GM18498 (cell line): ENCODE results near the gene FANCC.

Experiments used
- ATAC-seq: cut with Tn5 transposase; IDR thresholded peaks from one replicate; pipeline ENCODE4 v1.9.1; 2021; ENCODE audit warnings: mild to moderate bottlenecking, moderate library complexity; ENCODE audit not compliant: unreplicated experiment

The FANCC gene

DNA sequence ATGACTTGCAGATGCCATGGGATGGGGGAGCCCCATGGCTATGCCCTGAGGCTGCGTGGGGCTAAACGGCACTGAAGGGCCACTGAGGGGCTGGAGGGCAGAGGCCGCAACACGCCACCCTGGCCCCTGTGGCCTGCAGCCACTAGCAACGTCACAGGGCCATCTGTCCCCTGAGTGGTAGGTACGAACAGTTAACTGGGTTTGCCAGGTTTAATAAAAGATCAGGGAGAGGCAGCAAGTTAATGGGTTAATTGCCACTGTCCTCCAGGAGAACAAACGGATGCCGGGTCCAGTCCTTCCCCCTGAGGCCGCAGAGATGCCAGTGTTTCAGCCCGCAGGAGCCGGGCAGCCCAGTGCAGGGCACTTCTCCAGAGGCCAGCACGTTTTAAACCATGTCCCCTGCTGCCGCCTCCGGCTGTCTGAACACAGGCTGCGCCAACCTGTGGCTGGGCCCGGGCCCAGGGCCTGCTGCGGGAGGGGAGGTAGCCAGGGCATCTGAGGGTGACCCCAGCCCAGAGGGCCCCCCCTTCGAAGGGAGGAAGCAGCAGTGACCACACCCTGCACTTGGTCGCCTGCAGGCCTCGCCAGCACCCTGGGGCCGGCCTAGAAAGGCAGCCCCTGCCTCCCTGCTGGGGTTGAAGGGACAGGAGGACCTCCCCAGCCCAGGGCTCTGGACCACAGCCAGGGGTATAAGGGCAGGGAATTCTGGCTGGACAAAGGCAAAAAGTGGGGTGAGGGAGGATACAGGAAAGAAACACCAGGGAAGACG is 227.3 kb downstream of the FANCC start:
- no peak for ATAC-seq

GRCh38 chr9:95089257-95090022 is 228.1 kb downstream of the FANCC start:
- no peak for ATAC-seq

- ATAC-seq = no peak
Observed at GRCh38 chr9:95088421-95089161, 228.9 kb downstream of the FANCC start.

GRCh38 chr9:95087659-95088242 is 229.8 kb downstream of the FANCC start:
- no peak for ATAC-seq

DNA sequence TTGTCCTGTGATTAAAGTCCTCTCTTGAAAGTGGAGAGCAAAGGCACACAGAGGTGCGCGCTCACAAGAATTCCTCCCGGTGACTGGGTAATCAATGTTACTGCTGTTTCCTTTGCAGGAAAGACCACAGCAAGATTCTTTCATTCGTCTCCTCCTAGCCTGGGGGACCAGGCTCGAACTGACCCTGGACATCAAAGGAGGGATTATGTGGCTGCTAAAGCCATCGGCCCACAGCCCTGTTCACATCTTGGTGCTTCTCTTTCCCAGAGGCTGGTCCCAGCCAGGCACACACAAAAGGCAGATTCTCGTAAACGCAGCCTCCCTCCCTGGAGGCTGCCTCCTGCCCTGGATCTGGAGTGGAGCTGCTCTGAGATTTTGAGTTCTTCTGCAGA is 230.9 kb downstream of the FANCC start:
- ATAC-seq = no peak

- ATAC-seq = no peak
Observed at GRCh38 chr9:95085861-95086563, 231.5 kb downstream of the FANCC start.

- ATAC-seq = no peak
Observed at GRCh38 chr9:95085036-95085770, 232.3 kb downstream of the FANCC start.

DNA sequence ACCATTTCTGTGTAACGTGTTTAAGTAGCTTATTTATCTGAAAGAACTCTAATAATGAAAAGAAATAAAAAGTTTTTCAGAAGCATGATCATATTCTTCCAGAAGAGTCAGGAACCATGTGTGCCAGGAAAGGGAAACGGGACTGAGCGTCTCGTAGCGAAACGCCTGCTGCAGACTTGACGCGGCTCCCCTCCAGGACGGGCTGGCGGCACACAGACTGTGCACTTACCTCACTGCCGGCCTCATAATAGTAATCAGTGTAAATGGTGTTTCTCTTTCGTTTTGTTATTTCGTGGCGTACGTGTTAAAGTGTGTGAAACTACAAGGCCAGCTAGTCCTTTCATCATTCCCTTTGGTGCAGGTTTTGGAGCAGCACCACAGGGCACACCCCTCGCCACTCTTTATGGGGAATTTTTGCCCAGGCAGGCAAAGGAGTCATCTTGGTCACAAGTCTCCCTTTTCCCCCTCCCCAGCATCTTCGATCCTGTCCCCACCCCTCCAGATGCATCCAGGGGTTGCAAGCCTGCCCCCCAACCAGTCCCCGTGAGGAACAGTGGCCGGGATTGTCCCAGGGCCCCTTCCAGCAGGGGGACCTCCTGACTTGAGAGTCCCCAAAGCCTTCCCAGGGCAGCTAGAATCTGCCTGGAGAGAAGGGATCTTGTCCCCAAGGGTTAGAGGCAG is 233.1 kb downstream of the FANCC start:
- no peak for ATAC-seq

- no peak for ATAC-seq
Observed at GRCh38 chr9:95083086-95083768, 234.3 kb downstream of the FANCC start.

DNA sequence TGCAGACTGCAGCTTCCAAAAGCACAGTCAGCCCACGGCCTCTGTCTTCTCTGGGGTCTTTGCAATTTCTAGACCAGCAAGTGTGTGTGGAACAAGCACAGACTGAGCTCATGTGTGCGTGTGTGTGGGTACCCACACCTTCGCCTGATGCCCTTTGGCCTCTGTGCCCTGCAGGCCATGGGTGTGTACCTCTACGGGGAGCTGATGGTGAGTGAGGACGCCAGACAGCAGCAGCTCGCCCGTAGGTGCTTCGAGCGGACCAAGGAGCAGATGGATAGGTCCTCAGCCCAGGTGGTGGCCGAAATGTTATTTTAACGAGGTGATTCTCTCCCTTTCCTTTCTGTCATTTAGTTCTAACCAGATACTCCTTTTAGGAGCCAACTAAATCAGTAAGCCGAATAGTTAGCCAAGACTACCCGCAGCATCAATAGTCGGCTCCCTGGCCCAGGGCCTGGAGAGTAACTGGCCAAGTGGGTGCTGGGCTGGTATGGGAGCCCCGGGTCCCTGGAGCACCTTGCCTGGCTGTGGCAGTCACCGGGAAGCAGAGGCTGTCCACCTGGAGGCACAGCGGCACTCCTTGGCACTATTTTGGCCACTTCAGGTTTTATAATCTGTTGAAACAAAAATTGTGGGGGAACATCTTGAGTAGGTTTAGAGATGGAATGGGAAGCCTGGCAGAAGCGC is 235.0 kb downstream of the FANCC start:
- no peak for ATAC-seq

- ATAC-seq = no peak
Observed at GRCh38 chr9:95081998-95082397, 235.5 kb downstream of the FANCC start.

- ATAC-seq = no peak
Observed at GRCh38 chr9:95080961-95081647, 236.4 kb downstream of the FANCC start.

DNA sequence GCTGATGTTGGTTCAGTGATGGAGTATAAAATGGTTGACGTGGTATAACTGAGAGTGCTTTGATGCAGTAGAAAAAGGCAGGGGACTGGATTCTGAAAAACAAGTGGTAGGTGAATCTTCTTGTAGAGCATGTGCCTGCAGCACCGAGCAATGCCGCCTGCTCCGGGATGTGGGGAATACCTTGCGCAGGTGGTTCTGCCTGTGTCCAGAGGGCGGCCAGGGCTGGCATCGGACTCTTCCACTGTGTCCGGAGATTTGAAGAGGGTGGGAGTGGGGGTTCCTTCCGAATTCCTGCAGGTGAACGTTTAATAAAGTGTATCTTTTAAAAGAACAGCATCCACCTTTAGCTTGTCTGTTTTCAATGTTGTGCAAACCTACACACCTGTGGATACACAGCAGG is 238.0 kb downstream of the FANCC start:
- ATAC-seq = no peak

DNA sequence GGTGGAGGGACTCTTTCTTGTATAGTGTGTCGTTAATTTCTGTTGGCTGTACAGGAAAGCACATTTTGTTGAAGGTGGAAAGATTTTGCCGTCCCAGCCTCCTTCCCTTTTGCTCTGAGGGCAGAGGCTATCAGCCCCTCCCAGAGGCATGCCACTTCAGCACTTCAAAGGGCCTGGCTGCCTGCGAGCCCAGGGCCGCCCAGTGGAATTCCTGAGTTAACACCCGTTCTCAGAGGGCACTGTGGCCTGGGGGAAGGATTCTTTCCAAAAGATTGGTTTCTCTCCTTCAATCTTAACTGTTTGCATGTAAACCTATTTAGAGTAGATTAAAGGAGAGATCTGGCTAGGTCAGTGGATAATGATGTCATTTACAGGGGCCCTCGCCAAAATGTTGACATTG is 238.6 kb downstream of the FANCC start:
- ATAC-seq = no peak

DNA sequence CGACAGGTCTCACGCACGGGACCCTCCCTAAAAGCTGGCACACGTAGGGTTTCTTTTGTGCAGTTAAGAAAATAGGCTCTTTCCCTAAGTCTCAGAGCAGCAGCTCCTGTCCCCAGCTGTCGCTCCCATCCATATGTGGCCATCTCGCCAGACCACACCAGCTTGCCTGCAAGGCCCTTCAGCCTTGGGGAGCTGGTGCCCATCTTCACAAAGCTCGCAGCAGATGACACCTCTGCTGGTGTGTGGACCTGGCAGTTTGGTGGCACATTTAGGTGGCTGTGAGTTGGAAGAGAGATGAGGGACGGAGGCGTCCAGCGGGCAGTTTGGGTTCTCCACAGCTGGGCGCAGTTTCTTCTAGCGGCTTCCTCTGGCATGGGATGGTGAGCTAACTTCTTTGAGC is 239.0 kb downstream of the FANCC start:
- ATAC-seq = no peak

DNA sequence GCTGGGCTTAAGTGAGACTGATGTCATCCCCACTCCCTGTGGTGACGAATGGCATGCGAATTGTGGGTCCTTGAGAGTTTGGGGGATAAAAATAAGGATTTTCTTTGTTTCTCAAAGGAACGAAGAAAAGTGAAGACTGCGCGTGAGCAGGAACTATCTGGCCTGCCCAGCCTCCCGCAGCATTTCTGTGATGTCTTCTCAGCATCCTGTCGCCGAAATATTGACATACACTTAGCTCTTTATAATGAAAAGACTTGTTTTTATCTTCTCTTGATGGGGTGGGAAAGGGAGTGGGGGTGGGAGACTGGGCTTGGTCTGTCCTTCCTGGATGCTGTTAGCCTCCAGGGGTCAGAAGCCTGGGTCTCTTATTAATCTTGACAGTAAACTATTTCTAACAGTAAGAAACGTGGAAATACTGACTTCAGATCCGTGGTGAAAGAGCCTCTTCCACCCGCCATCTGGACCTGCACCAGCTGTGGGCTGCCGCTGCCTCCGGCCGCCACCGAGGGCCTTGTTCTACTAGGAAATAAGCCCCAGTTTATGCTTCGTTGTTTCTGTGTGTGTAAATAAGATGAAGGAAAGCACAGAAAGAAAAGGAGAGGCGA is 239.6 kb downstream of the FANCC start:
- ATAC-seq = no peak

DNA sequence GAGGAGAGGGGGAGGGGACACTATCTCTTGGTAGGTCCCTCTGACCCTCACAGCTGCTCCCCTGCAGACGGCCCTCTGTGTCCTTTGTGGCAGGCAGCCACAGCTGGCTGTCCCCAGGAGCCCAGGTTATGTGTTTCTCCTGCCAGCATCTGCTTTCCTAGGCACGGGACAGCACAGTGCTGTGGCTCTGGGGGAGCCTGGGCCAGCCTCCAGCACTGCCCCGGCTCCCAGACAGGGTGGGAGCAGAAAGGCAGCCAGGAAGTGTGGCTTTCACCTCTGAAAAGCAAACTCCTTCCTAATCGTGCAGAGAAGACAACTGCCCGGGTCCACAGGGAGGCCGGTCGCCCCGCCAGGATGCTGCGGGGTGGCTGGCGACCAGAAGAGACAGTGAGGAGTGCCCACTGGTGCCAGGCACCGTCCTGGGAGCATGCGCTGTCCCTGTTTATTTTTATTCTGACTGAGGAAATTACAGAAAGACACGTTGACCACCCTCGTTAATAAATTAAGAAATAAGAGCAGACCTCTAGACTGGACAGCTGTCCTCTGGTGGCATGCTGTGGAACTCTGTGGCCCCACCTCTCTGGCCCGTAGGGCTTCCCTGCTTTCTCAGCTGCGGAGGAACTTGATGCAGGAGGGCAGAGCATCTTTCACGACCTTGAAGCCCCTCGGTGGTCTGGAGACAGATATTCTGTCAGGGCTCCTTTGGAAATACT is 240.3 kb downstream of the FANCC start:
- no peak for ATAC-seq
